ENCODE measurements around the gene ZMYND15. TPM values are rescaled to one million over a fixed set of nuclear protein-coding genes. Genes with fewer than 3 reads are reported as not detected.
A peak's percentile ranks its signal among the peaks of the same experiment; 100 is the strongest.

Gene ZMYND15
- total and polyA plus RNA-seq, 2 of the 13 experiments (the other 11 are each of a cell fraction or from before 2014, with no cell fraction given), result 0.24 to 2.7 TPM

GRCh38 chr17:4788159-4788806, 48.6 kb downstream of the ZMYND15 start (continued):
- no peak for TF ChIP-seq EP300 (IDR thresholded peaks at IDR 0.05; ENCODE audit: low read depth in 2 of 2, low read length in 2 of 2)
- no peak for TF ChIP-seq EP300 (CRISPR knock-in tag; IDR thresholded peaks at IDR 0.05; ENCODE audit: borderline replicate concordance)
- no peak for TF ChIP-seq BORCS8-MEF2B (CRISPR knock-in tag; IDR thresholded peaks at IDR 0.05)
- TF ChIP-seq ATF2 (CRISPR knock-in tag; IDR thresholded peaks at IDR 0.05), result 0 out of 2 replicates have a peak, but pooled peaks have one; percentile 2
- no peak for TF ChIP-seq PCBP2 (optimal IDR thresholded peaks at IDR 0.05; ENCODE audit: low read depth, low read length, poor library complexity, severe bottlenecking)
- peak; percentile 19 for TF ChIP-seq NCOR1 (IDR thresholded peaks at IDR 0.05; ENCODE audit: borderline replicate concordance, low read length)
- TF ChIP-seq MXI1 (IDR thresholded peaks at IDR 0.05; ENCODE audit: borderline replicate concordance, low read depth, low read length), result no peak
- no peak for TF ChIP-seq XRCC5 (optimal IDR thresholded peaks at IDR 0.05; ENCODE audit: low read length)
- no peak for TF ChIP-seq GATAD1 (CRISPR knock-in tag; IDR thresholded peaks at IDR 0.05)
- TF ChIP-seq, protein P1, sequence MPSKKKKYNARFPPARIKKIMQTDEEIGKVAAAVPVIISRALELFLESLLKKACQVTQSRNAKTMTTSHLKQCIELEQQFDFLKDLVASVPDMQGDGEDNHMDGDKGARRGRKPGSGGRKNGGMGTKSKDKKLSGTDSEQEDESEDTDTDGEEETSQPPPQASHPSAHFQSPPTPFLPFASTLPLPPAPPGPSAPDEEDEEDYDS (CRISPR knock-in tag; IDR thresholded peaks at IDR 0.05), result no peak
- TF ChIP-seq KDM6A (CRISPR knock-in tag; IDR thresholded peaks at IDR 0.05; ENCODE audit: low read depth), result no peak
- TF ChIP-seq ATF5 (CRISPR knock-in tag; IDR thresholded peaks at IDR 0.05; ENCODE audit: low read depth), result no peak
- TF ChIP-seq, protein P2, sequence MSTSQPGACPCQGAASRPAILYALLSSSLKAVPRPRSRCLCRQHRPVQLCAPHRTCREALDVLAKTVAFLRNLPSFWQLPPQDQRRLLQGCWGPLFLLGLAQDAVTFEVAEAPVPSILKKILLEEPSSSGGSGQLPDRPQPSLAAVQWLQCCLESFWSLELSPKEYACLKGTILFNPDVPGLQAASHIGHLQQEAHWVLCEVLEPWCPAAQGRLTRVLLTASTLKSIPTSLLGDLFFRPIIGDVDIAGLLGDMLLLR (CRISPR knock-in tag; IDR thresholded peaks at IDR 0.05), result no peak
- TF ChIP-seq ZNF788 (CRISPR knock-in tag; IDR thresholded peaks at IDR 0.05; ENCODE audit: borderline replicate concordance), result 0 out of 2 replicates have a peak, but pooled peaks have one; percentile 5
- no peak for TF ChIP-seq ZBTB14 (CRISPR knock-in tag; IDR thresholded peaks at IDR 0.05)
- TF ChIP-seq ZNF331 (CRISPR knock-in tag; IDR thresholded peaks at IDR 0.05), result no peak
- TF ChIP-seq HDAC6 (IDR thresholded peaks at IDR 0.05; ENCODE audit: low read depth, low read length), result no peak
- no peak for TF ChIP-seq ZNF598 (CRISPR knock-in tag; IDR thresholded peaks at IDR 0.05; ENCODE audit: borderline replicate concordance)
- 0 out of 2 replicates have a peak, but pooled peaks have one; percentile 31 for TF ChIP-seq RFXAP (CRISPR knock-in tag; IDR thresholded peaks at IDR 0.05; ENCODE audit: borderline replicate concordance)
- no peak for TF ChIP-seq RARA (CRISPR knock-in tag; IDR thresholded peaks at IDR 0.05)
- TF ChIP-seq ZBTB1 (CRISPR knock-in tag; IDR thresholded peaks at IDR 0.05; ENCODE audit: borderline replicate concordance), result no peak
- TF ChIP-seq NR2C2 (CRISPR knock-in tag; IDR thresholded peaks at IDR 0.05; ENCODE audit: borderline replicate concordance), result 0 out of 2 replicates have a peak, but pooled peaks have one; percentile 31
- TF ChIP-seq ZBTB10 (CRISPR knock-in tag; IDR thresholded peaks at IDR 0.05; ENCODE audit: borderline replicate concordance), result no peak
